Measurements from ENCODE around the gene ABCC8.

The ABCC8 gene

GRCh38 chr11:17446482-17446881 is 30.2 kb downstream of the ABCC8 start:
- Histone ChIP-seq H3K27me3 (ENCODE audit: control insufficient read depth, insufficient read depth, low read length) (peaks cover 5% of the 10 kb centered on the region; the same call in 1 of the 2 replicates), H3K9me3 (ENCODE audit: control insufficient read depth, insufficient read depth, low read length) (no peaks in the 10 kb centered on the region), H3K36me3 (ENCODE audit: control insufficient read depth, insufficient read depth, low read length) (no peaks in the 10 kb centered on the region), H3K9ac (ENCODE audit: low read depth, low read length) (no peak overlapping the region), H3K4me1 (ENCODE audit: control insufficient read depth, insufficient read depth, low read length) (no peaks in the 10 kb centered on the region), H3K27ac (ENCODE audit: low read depth, low read length) (no peak overlapping the region), H3K4me3 (ENCODE audit: low read depth, low read length) (no peak overlapping the region)

GRCh38 chr11:17445240-17445795 is 31.3 kb downstream of the ABCC8 start:
- Histone ChIP-seq H3K4me3 (ENCODE audit: low read depth, low read length) (no peak overlapping the region), H3K4me1 (ENCODE audit: control insufficient read depth, insufficient read depth, low read length) (no peaks in the 10 kb centered on the region), H3K36me3 (ENCODE audit: control insufficient read depth, insufficient read depth, low read length) (no peaks in the 10 kb centered on the region), H3K9me3 (ENCODE audit: control insufficient read depth, insufficient read depth, low read length) (no peaks in the 10 kb centered on the region), H3K27me3 (ENCODE audit: control insufficient read depth, insufficient read depth, low read length) (peaks cover 16% of the 10 kb centered on the region), H3K27ac (ENCODE audit: low read depth, low read length) (no peak overlapping the region), H3K9ac (ENCODE audit: low read depth, low read length) (no peak overlapping the region)

GRCh38 chr11:17443926-17444690 is 32.5 kb downstream of the ABCC8 start:
- Histone ChIP-seq H3K4me1 (ENCODE audit: control insufficient read depth, insufficient read depth, low read length) (peaks cover 4% of the 10 kb centered on the region; the same call in 1 of the 2 replicates), H3K27ac (ENCODE audit: low read depth, low read length) (no peak overlapping the region), H3K9ac (ENCODE audit: low read depth, low read length) (no peak overlapping the region), H3K27me3 (ENCODE audit: control insufficient read depth, insufficient read depth, low read length) (peaks cover 28% of the 10 kb centered on the region), H3K36me3 (ENCODE audit: control insufficient read depth, insufficient read depth, low read length) (no peaks in the 10 kb centered on the region), H3K4me3 (ENCODE audit: low read depth, low read length) (no peak overlapping the region), H3K9me3 (ENCODE audit: control insufficient read depth, insufficient read depth, low read length) (no peaks in the 10 kb centered on the region)

- H3K9ac ChIP-seq (ENCODE audit: low read depth, low read length), result no peak overlapping the region
- H3K4me3 ChIP-seq (ENCODE audit: low read depth, low read length), result no peak overlapping the region
- no peaks in the 10 kb centered on the region for H3K36me3 ChIP-seq (ENCODE audit: control insufficient read depth, insufficient read depth, low read length)
- no peaks in the 10 kb centered on the region for H3K9me3 ChIP-seq (ENCODE audit: control insufficient read depth, insufficient read depth, low read length)
- peaks cover 35% of the 10 kb centered on the region for H3K27me3 ChIP-seq (ENCODE audit: control insufficient read depth, insufficient read depth, low read length)
- H3K4me1 ChIP-seq (ENCODE audit: control insufficient read depth, insufficient read depth, low read length), result peaks cover 7% of the 10 kb centered on the region; the same call in 1 of the 2 replicates
- H3K27ac ChIP-seq (ENCODE audit: low read depth, low read length), result no peak overlapping the region
Measured at GRCh38 chr11:17443423-17443822, 33.2 kb downstream of the ABCC8 start.

- H3K9me3 ChIP-seq (ENCODE audit: control insufficient read depth, insufficient read depth, low read length), result no peaks in the 10 kb centered on the region
- H3K36me3 ChIP-seq (ENCODE audit: control insufficient read depth, insufficient read depth, low read length), result no peaks in the 10 kb centered on the region
- no peak overlapping the region for H3K9ac ChIP-seq (ENCODE audit: low read depth, low read length)
- no peak overlapping the region for H3K4me3 ChIP-seq (ENCODE audit: low read depth, low read length)
- H3K27me3 ChIP-seq (ENCODE audit: control insufficient read depth, insufficient read depth, low read length), result peaks cover 39% of the 10 kb centered on the region
- H3K4me1 ChIP-seq (ENCODE audit: control insufficient read depth, insufficient read depth, low read length), result peaks cover 7% of the 10 kb centered on the region; the same call in 1 of the 2 replicates
- no peak overlapping the region for H3K27ac ChIP-seq (ENCODE audit: low read depth, low read length)
Measured at GRCh38 chr11:17443000-17443399, 33.6 kb downstream of the ABCC8 start.

- H3K27ac ChIP-seq (ENCODE audit: low read depth, low read length), result no peak overlapping the region
- H3K4me1 ChIP-seq (ENCODE audit: control insufficient read depth, insufficient read depth, low read length), result peaks cover 7% of the 10 kb centered on the region; the same call in 1 of the 2 replicates
- H3K36me3 ChIP-seq (ENCODE audit: control insufficient read depth, insufficient read depth, low read length), result no peaks in the 10 kb centered on the region
- peaks cover 46% of the 10 kb centered on the region for H3K27me3 ChIP-seq (ENCODE audit: control insufficient read depth, insufficient read depth, low read length)
- no peak overlapping the region for H3K4me3 ChIP-seq (ENCODE audit: low read depth, low read length)
- H3K9ac ChIP-seq (ENCODE audit: low read depth, low read length), result no peak overlapping the region
- H3K9me3 ChIP-seq (ENCODE audit: control insufficient read depth, insufficient read depth, low read length), result no peaks in the 10 kb centered on the region
Measured at GRCh38 chr11:17439316-17439782, 37.3 kb downstream of the ABCC8 start.

GRCh38 chr11:17437366-17437765 is 39.3 kb downstream of the ABCC8 start:
- H3K4me1 ChIP-seq (ENCODE audit: control insufficient read depth, insufficient read depth, low read length), result peaks cover 7% of the 10 kb centered on the region; the same call in 1 of the 2 replicates
- no peak overlapping the region for H3K9ac ChIP-seq (ENCODE audit: low read depth, low read length)
- H3K27ac ChIP-seq (ENCODE audit: low read depth, low read length), result no peak overlapping the region
- H3K36me3 ChIP-seq (ENCODE audit: control insufficient read depth, insufficient read depth, low read length), result no peaks in the 10 kb centered on the region
- peaks cover 46% of the 10 kb centered on the region for H3K27me3 ChIP-seq (ENCODE audit: control insufficient read depth, insufficient read depth, low read length)
- no peak overlapping the region for H3K4me3 ChIP-seq (ENCODE audit: low read depth, low read length)
- no peaks in the 10 kb centered on the region for H3K9me3 ChIP-seq (ENCODE audit: control insufficient read depth, insufficient read depth, low read length)

GRCh38 chr11:17434108-17434507 is 42.5 kb downstream of the ABCC8 start:
- Histone ChIP-seq H3K27me3 (ENCODE audit: control insufficient read depth, insufficient read depth, low read length) (peaks cover 18% of the 10 kb centered on the region), H3K36me3 (ENCODE audit: control insufficient read depth, insufficient read depth, low read length) (no peaks in the 10 kb centered on the region), H3K9ac (ENCODE audit: low read depth, low read length) (no peak overlapping the region), H3K4me1 (ENCODE audit: control insufficient read depth, insufficient read depth, low read length) (peaks cover 3% of the 10 kb centered on the region; the same call in 1 of the 2 replicates), H3K27ac (ENCODE audit: low read depth, low read length) (no peak overlapping the region), H3K9me3 (ENCODE audit: control insufficient read depth, insufficient read depth, low read length) (no peaks in the 10 kb centered on the region), H3K4me3 (ENCODE audit: low read depth, low read length) (no peak overlapping the region)

GRCh38 chr11:17432002-17432401 is 44.6 kb downstream of the ABCC8 start:
- Histone ChIP-seq H3K9ac (ENCODE audit: low read depth, low read length) (no peak overlapping the region), H3K4me3 (ENCODE audit: low read depth, low read length) (no peak overlapping the region), H3K27ac (ENCODE audit: low read depth, low read length) (no peak overlapping the region), H3K9me3 (ENCODE audit: control insufficient read depth, insufficient read depth, low read length) (no peaks in the 10 kb centered on the region), H3K4me1 (ENCODE audit: control insufficient read depth, insufficient read depth, low read length) (no peaks in the 10 kb centered on the region), H3K36me3 (ENCODE audit: control insufficient read depth, insufficient read depth, low read length) (no peaks in the 10 kb centered on the region), H3K27me3 (ENCODE audit: control insufficient read depth, insufficient read depth, low read length) (no peaks in the 10 kb centered on the region)

GRCh38 chr11:17431139-17431538 is 45.5 kb downstream of the ABCC8 start:
- Histone ChIP-seq H3K36me3 (ENCODE audit: control insufficient read depth, insufficient read depth, low read length) (no peaks in the 10 kb centered on the region), H3K4me1 (ENCODE audit: control insufficient read depth, insufficient read depth, low read length) (no peaks in the 10 kb centered on the region), H3K9ac (ENCODE audit: low read depth, low read length) (no peak overlapping the region), H3K27ac (ENCODE audit: low read depth, low read length) (no peak overlapping the region), H3K4me3 (ENCODE audit: low read depth, low read length) (no peak overlapping the region), H3K27me3 (ENCODE audit: control insufficient read depth, insufficient read depth, low read length) (no peaks in the 10 kb centered on the region), H3K9me3 (ENCODE audit: control insufficient read depth, insufficient read depth, low read length) (no peaks in the 10 kb centered on the region)

GRCh38 chr11:17430616-17431015 is 46.0 kb downstream of the ABCC8 start:
- Histone ChIP-seq H3K4me3 (ENCODE audit: low read depth, low read length) (no peak overlapping the region), H3K27ac (ENCODE audit: low read depth, low read length) (no peak overlapping the region), H3K9me3 (ENCODE audit: control insufficient read depth, insufficient read depth, low read length) (no peaks in the 10 kb centered on the region), H3K36me3 (ENCODE audit: control insufficient read depth, insufficient read depth, low read length) (no peaks in the 10 kb centered on the region), H3K27me3 (ENCODE audit: control insufficient read depth, insufficient read depth, low read length) (no peaks in the 10 kb centered on the region), H3K9ac (ENCODE audit: low read depth, low read length) (no peak overlapping the region), H3K4me1 (ENCODE audit: control insufficient read depth, insufficient read depth, low read length) (no peaks in the 10 kb centered on the region)

All from HUES48 (cell line).